T-helper 1 cell (primary cell): ENCODE measurements around the gene PRX.
"Not testable (repeated sequence)": the region's sequence is repeated elsewhere in the genome, so short reads cannot be mapped to it uniquely, and the experiment has no call there.

Experiments used
- DNase-seq, 5 donors: peaks; one replicate each; pipeline ENCODE4 v3.0.0-alpha.2; 2012 to 2020

The PRX gene

GRCh38 chr19:40433391-40434216 is 20.4 kb upstream of the PRX start:
- DNase-seq: peak; percentile 36 to 58 (median 47)

DNA sequence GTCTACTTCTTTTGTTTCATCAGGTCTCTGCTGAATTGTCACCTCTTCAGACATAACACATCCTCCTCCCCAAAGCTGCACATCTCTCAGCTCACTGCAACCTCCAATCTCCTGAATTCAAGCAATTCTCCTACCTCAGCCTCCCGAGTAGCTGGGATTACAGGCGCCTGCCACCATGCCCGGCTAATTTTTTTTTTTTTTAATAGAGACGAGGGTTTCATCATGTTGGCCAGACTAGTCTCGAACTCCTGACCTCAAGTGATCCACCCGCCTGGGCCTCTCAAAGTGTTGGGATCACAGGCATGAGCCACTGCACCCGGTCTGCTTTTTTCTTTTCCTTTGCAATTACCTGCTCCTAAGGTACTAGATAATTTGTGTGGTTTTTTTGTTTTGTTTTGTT is 19.6 kb upstream of the PRX start:
- not testable (repeated sequence) for DNase-seq

GRCh38 chr19:40431698-40432097 is 18.5 kb upstream of the PRX start:
- DNase-seq: no peak

- not testable (repeated sequence) for DNase-seq
Measured at GRCh38 chr19:40430242-40430641, 17.1 kb upstream of the PRX start.

DNA sequence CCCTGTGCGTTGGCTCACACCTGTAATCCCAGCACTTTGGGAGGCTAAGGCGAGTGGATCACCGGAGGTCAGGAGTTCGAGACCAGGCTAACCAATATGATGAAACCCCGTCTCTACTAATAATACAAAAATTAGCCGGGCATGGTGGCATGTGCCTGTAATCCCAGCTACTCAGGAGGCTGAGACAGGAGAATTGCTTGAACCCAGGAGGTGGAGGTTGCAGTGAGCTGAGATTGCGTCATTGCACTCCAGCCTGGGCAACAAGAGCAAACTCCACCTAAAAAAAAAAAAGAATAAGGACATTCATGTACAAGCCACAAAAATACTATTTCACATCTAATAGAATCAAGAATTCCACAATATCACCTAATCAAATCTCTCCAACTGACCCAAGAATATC is 15.0 kb upstream of the PRX start:
- not testable (repeated sequence) for DNase-seq

GRCh38 chr19:40425450-40426287 is 12.5 kb upstream of the PRX start, which contains the start of gene SERTAD1:
TSS of gene SERTAD1 (minus strand) at chr19:40425992. CDS start at chr19:40423546, 2,446 bp downstream.
- DNase-seq: peak; percentile 100

- peak in 1 of 5 donors; percentile 34 for DNase-seq
Measured at GRCh38 chr19:40424637-40425449, 11.7 kb upstream of the PRX start.

GRCh38 chr19:40423938-40424337 is 10.8 kb upstream of the PRX start:
- DNase-seq: no peak

GRCh38 chr19:40422748-40423566 is 9.8 kb upstream of the PRX start:
- no peak for DNase-seq

GRCh38 chr19:40421993-40422747 is 9.0 kb upstream of the PRX start:
- DNase-seq: no peak

DNA sequence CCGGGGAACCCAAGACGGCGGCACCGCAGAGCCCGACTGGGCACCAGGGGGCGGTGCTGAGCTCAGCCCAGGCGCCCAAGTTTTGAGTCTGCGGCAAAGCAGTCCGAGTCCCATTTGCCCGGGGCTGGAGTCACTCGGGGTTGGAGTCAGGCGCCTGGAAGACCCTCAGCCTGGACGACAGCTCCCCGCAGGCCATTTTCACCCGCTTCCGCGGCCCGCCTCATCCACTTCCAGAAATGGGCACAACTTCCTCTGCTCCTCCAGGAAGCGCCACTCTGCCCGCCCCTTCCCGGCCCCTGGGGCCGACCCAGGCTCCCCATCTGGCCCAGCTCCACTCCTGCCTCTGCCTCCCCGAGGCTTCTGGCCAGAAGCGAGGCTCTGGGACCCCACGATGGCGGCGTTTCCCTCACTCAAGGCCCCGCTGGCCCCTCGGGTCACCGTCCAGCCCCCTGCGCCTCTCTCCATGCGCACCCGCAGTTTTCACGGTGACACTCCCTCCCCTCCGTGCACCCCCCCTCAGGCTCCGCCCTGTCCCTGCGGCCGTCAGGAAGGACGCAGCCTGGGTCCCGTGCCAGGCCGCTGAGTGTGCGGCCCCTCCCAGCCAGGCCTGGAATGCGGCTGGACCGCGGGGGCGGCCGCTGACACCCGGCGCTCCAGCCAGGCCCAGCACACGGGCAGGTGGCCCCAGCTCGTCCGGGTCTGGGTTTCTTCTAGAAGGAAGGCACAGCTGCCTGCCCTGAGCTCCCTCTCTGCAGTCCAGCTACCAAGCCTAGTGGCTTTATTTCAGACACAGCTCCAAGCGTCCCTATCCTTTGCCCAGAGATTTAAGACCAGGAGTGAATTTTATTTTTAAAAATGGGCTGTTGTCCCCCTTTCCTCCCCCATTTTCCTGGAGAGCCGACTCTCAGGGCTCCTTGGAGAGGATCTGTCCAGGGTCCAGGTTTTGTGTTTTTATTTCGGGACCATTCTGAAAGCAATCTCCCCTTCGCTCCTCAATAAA is 7.9 kb upstream of the PRX start:
- DNase-seq: peak; percentile 48 to 81 (median 61)

GRCh38 chr19:40420451-40420765 is 7.2 kb upstream of the PRX start:
- no peak for DNase-seq

DNA sequence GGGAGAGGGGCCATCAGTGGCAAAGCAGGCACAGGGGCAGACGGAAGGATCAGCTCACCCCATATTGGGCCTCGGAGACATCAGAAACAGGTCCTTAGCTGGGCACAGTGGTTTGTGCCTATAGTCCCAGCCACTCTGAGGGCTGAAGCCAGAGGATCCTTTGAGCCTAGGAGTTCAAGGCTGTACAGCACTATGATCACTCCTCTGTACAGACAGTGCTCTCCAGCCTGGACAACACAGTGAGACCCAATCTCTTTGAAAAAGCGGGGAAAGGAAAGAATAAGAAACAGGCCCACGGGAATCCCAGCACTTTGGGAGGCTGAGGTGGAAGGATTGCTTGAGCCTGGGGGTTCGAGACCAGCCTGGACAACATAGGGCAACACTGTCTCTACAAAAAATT is 6.6 kb upstream of the PRX start:
- DNase-seq: no peak

DNA sequence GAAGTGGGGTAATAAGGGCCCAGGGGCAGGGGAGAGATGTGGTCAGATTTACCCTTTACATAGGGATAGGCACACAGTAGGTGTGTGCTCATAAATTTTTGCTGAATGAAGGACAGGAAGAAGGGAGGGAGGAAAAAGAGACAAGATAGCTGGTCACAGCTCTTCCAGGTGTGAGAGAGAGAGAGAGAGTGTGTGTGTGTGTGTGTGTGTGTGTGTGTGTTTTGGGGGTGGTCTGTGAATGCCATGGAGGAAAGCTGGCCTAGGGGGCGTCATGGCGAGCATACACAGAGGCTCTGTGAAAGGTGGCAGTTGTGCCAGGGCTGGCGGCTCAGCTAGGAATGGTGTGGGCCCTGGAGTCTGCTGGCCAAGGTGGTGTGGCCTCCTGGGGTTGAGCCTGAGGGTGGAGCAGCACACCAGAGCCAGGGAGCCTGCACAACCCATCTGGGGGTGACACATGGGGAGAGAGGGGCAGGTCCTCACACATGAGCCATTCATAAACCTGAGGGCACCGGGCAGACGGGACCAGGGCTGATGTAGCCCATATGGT is 6.0 kb upstream of the PRX start:
- DNase-seq: no peak

DNA sequence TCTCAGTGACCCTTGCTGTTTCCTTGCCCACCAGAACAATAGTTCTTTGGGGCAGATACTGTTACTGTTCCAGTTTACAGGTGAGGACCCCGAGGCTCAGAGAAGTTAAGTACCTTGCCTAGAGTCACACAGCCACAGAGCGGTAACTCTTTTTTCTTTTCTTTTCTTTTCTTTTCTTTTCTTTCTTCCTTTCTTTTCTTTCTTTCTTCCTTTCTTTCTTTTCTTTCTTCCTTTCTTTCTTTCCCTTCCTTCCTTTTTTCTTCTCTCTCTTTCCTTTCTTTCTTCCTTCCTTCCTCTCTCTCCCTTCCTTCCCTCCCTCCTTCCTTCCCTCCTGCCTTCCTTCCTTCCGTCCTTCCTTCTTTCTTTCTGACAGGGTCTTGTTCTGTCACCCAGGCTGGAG is 4.9 kb upstream of the PRX start:
- no peak for DNase-seq

GRCh38 chr19:40417643-40417981 is 4.4 kb upstream of the PRX start:
- no peak for DNase-seq

- DNase-seq: peak in 1 of 5 donors; percentile 40
Measured at GRCh38 chr19:40416918-40417642, 3.9 kb upstream of the PRX start.

GRCh38 chr19:40415768-40416167 is 2.6 kb upstream of the PRX start:
- DNase-seq: no peak
